Kidney epithelial cell (primary cell): ENCODE measurements around the gene SLC22A14. TPM values are rescaled to one million over a fixed set of nuclear protein-coding genes. Genes with fewer than 3 reads are reported as not detected.

ENCODE experiments used
- total RNA-seq: library from RNA; depleted of rRNA; stranded (reverse); fragments of >200 nt; gene quantifications from 2 replicates; pipeline ENCODE4 v1.2.3, GENCODE V29; 2015

The SLC22A14 gene
- total RNA-seq, 1 donor from 2014 or later: 0.58 TPM

Other genes starting within 250 kb of the SLC22A14 start
- gene DLEC1, start 243.1 kb upstream of the SLC22A14 start, total RNA-seq: 0.17 TPM in 1 of 2 replicates, not detected in the other
- 54.5 and 60.7 TPM in 2 replicates for gene ACAA1, start 145.2 kb upstream of the SLC22A14 start, total RNA-seq
- gene MYD88, start 143.6 kb upstream of the SLC22A14 start, total RNA-seq: 36.5 and 71.2 TPM in 2 replicates
- 38.1 and 41.9 TPM in 2 replicates for gene OXSR1, start 116.8 kb upstream of the SLC22A14 start, total RNA-seq
- 0.34 TPM in 1 of 2 replicates, not detected in the other for gene SLC22A13, start 16.5 kb upstream of the SLC22A14 start, total RNA-seq
- 1.9 and 2.6 TPM in 2 replicates for gene XYLB, start 64.5 kb downstream of the SLC22A14 start, total RNA-seq
- gene ACVR2B, start 171.6 kb downstream of the SLC22A14 start, total RNA-seq: 16.1 and 18.7 TPM in 2 replicates
- gene EXOG, start 214.0 kb downstream of the SLC22A14 start, total RNA-seq: 5.4 and 6.4 TPM in 2 replicates